Astrocyte (in vitro differentiated cells and primary cell): ENCODE results near the gene PAH. TPM values are rescaled to one million over a fixed set of nuclear protein-coding genes. Genes with fewer than 3 reads are reported as not detected.

ENCODE experiments used
- DNase-seq: peaks from one replicate; pipeline ENCODE4 v3.0.0-alpha.2; 2010; ENCODE audit warnings: low read depth
- FAIRE-seq: peaks from 2 replicates; lab custom pipeline; 2011; peaks lifted over from hg19 to GRCh38; lab: Jason Lieb, UNC
- H2AFZ ChIP-seq: 2 replicates; pipeline ENCODE4 v1.6.0; 2012; ENCODE audit warnings: low read depth, low read length, inconsistent platforms
- H3K27ac ChIP-seq: 2 replicates; pipeline ENCODE4 v1.5.1; 2011; ENCODE audit warnings: low read depth, low read length, inconsistent platforms
- H3K27me3 ChIP-seq: 2 replicates; pipeline ENCODE4 v1.6.0; 2011; ENCODE audit warnings: low read length, inconsistent platforms; ENCODE audit not compliant: insufficient read depth
- H3K36me3 ChIP-seq: 2 replicates; pipeline ENCODE4 v1.5.1; 2011; ENCODE audit warnings: low read length, inconsistent platforms; ENCODE audit not compliant: insufficient read depth
- H3K4me1 ChIP-seq: 2 replicates; pipeline ENCODE4 v1.5.1; 2011; ENCODE audit warnings: low read length, inconsistent platforms; ENCODE audit not compliant: insufficient read depth
- H3K4me2 ChIP-seq: 2 replicates; pipeline ENCODE4 v1.6.0; 2012; ENCODE audit warnings: low read length, inconsistent platforms
- H3K4me3 ChIP-seq: 2 replicates; pipeline ENCODE4 v1.5.1; 2011; ENCODE audit warnings: low read depth, mild to moderate bottlenecking, low read length, inconsistent platforms; ENCODE audit not compliant: insufficient read depth
- H3K79me2 ChIP-seq: 2 replicates; pipeline ENCODE4 v1.6.0; 2012; ENCODE audit warnings: mild to moderate bottlenecking, low read length, inconsistent platforms; ENCODE audit not compliant: insufficient read depth
- H3K9ac ChIP-seq: 2 replicates; pipeline ENCODE4 v1.6.0; 2012; ENCODE audit warnings: mild to moderate bottlenecking, low read length, inconsistent platforms
- H3K9me3 ChIP-seq: 2 replicates; pipeline ENCODE4 v1.5.1; 2012; ENCODE audit warnings: low read depth, mild to moderate bottlenecking, low read length, inconsistent platforms; ENCODE audit not compliant: insufficient read depth
- H4K20me1 ChIP-seq: 2 replicates; pipeline ENCODE4 v1.6.0; 2012; ENCODE audit warnings: low read length, inconsistent platforms; ENCODE audit not compliant: insufficient read depth
- H3K27ac Mint-ChIP-seq: one replicate; pipeline ENCODE4 v1.8.0; 2021; ENCODE audit warnings: mild to moderate bottlenecking, mixed read lengths; ENCODE audit not compliant: unreplicated experiment
- H3K27me3 Mint-ChIP-seq: one replicate; pipeline ENCODE4 v1.8.0; 2021; ENCODE audit warnings: low read depth, mixed read lengths; ENCODE audit not compliant: unreplicated experiment
- H3K36me3 Mint-ChIP-seq: one replicate; pipeline ENCODE4 v1.8.0; 2021; ENCODE audit warnings: low read depth, mixed read lengths; ENCODE audit not compliant: unreplicated experiment
- H3K4me1 Mint-ChIP-seq: one replicate; pipeline ENCODE4 v1.8.0; 2021; ENCODE audit warnings: low read depth, mixed read lengths; ENCODE audit not compliant: unreplicated experiment
- H3K4me3 Mint-ChIP-seq: one replicate; pipeline ENCODE4 v1.8.0; 2021; ENCODE audit warnings: mild to moderate bottlenecking, moderate library complexity, mixed read lengths; ENCODE audit not compliant: unreplicated experiment
- H3K9me3 Mint-ChIP-seq: one replicate; pipeline ENCODE4 v1.8.0; 2021; ENCODE audit warnings: mild to moderate bottlenecking, mixed read lengths; ENCODE audit not compliant: unreplicated experiment
- CTCF ChIP-seq: IDR thresholded peaks from 2 replicates; pipeline ENCODE4 v1.5.1; 2011; ENCODE audit warnings: low read depth, mild to moderate bottlenecking, inconsistent platforms, low read length, moderate library complexity; ENCODE audit not compliant: insufficient read depth
- EZH2 ChIP-seq: IDR thresholded peaks from 2 replicates; pipeline ENCODE4 v1.6.1; 2012; ENCODE audit warnings: mild to moderate bottlenecking, low read length, inconsistent platforms; ENCODE audit not compliant: insufficient read depth
- total RNA-seq: library from RNA; stranded (reverse); gene quantifications from 2 replicates; pipeline ENCODE4 v1.2.1, GENCODE V29; 2021

Gene PAH
- total RNA-seq, 1 donor from 2014 or later = not detected

GRCh38 chr12:102911320-102911719 is 5.7 kb downstream of the PAH start:
- no peaks in the 10 kb centered on the region for H3K9me3 Mint-ChIP-seq
- H3K27me3 Mint-ChIP-seq = peaks cover 16% of the 10 kb centered on the region
- Histone ChIP-seq H3K9ac (no peak overlapping the region), H2AFZ (no peak overlapping the region), H3K4me1 (no peaks in the 10 kb centered on the region), H3K27ac (no peak overlapping the region), H3K36me3 (no peaks in the 10 kb centered on the region), H3K4me3 (no peak overlapping the region), H3K4me2 (no peak overlapping the region), H3K9me3 (no peaks in the 10 kb centered on the region), H4K20me1 (no peaks in the 10 kb centered on the region), H3K79me2 (no peaks in the 10 kb centered on the region), H3K27me3 (no peaks in the 10 kb centered on the region)
- FAIRE-seq (no peak), DNase-seq (no peak)
- no peak overlapping the region for H3K27ac Mint-ChIP-seq
- no peak overlapping the region for H3K4me3 Mint-ChIP-seq
- H3K36me3 Mint-ChIP-seq = no peaks in the 10 kb centered on the region
- no peaks in the 10 kb centered on the region for H3K4me1 Mint-ChIP-seq
- TF ChIP-seq CTCF (no peak), EZH2 (no peak)

GRCh38 chr12:102910792-102911191 is 6.3 kb downstream of the PAH start:
- peaks cover 16% of the 10 kb centered on the region for H3K27me3 Mint-ChIP-seq
- no peaks in the 10 kb centered on the region for H3K9me3 ChIP-seq
- H3K4me3 Mint-ChIP-seq = no peak overlapping the region
- H3K27me3 ChIP-seq = no peaks in the 10 kb centered on the region
- no peak for FAIRE-seq
- H3K27ac Mint-ChIP-seq = no peak overlapping the region
- TF ChIP-seq CTCF (no peak), EZH2 (no peak)
- no peak for DNase-seq
- H3K36me3 Mint-ChIP-seq = no peaks in the 10 kb centered on the region
- no peaks in the 10 kb centered on the region for H3K4me1 ChIP-seq
- H3K79me2 ChIP-seq = no peaks in the 10 kb centered on the region
- no peak overlapping the region for H3K4me3 ChIP-seq
- H3K4me1 Mint-ChIP-seq = no peaks in the 10 kb centered on the region
- H4K20me1 ChIP-seq = no peaks in the 10 kb centered on the region
- no peaks in the 10 kb centered on the region for H3K36me3 ChIP-seq
- no peak overlapping the region for H3K9ac ChIP-seq
- H3K27ac ChIP-seq = no peak overlapping the region
- H2AFZ ChIP-seq = no peak overlapping the region
- no peak overlapping the region for H3K4me2 ChIP-seq
- no peaks in the 10 kb centered on the region for H3K9me3 Mint-ChIP-seq

GRCh38 chr12:102910137-102910536 is 6.9 kb downstream of the PAH start:
- Histone ChIP-seq H3K9ac (no peak overlapping the region), H3K9me3 (no peaks in the 10 kb centered on the region), H3K27me3 (no peaks in the 10 kb centered on the region), H4K20me1 (no peaks in the 10 kb centered on the region), H2AFZ (no peak overlapping the region), H3K4me1 (no peaks in the 10 kb centered on the region), H3K4me3 (no peak overlapping the region), H3K36me3 (no peaks in the 10 kb centered on the region), H3K79me2 (no peaks in the 10 kb centered on the region), H3K27ac (no peak overlapping the region), H3K4me2 (no peak overlapping the region)
- Mint-ChIP-seq H3K9me3 (no peaks in the 10 kb centered on the region), H3K4me3 (no peak overlapping the region), H3K27ac (no peak overlapping the region), H3K27me3 (peaks cover 16% of the 10 kb centered on the region), H3K4me1 (no peaks in the 10 kb centered on the region), H3K36me3 (no peaks in the 10 kb centered on the region)
- no peak for DNase-seq
- FAIRE-seq = no peak
- TF ChIP-seq CTCF = no peak
- no peak for TF ChIP-seq EZH2
